Testis (tissue), 2 donors: ENCODE data around the gene EPS8L2.
"Not testable (repeated sequence)": the region's sequence is repeated elsewhere in the genome, so short reads cannot be mapped to it uniquely, and the experiment has no call there.

ENCODE experiments used
- CTCF ChIP-seq, 3 experiments: fragments of 450-650 bp in 2 of 3; fragments of 200-600 bp in 1 of 3; sonication (generic) in 1 of 3; IDR thresholded peaks; one replicate each; pipeline ENCODE4 v1.5.1; 2016 to 2019; ENCODE audit warnings: antibody characterized with exemption in 3 of 3, mild to moderate bottlenecking in 2 of 3, moderate library complexity in 1 of 3
- POLR2A ChIP-seq: fragments of 450-650 bp; IDR thresholded peaks from one replicate; pipeline ENCODE4 v1.6.1; 2017; ENCODE audit warnings: antibody characterized with exemption, mild to moderate bottlenecking, moderate library complexity

- not testable (repeated sequence) for TF ChIP-seq CTCF (IDR thresholded peaks at IDR 0.05); POLR2A
Observed at GRCh38 chr11:734541-734940, 28.5 kb downstream of the EPS8L2 start.
